Sigmoid colon (tissue), 7 donors: ENCODE measurements around the gene ASTL. TPM values are rescaled to one million over a fixed set of nuclear protein-coding genes. Genes with fewer than 3 reads are reported as not detected.
"Not testable (repeated sequence)": the region's sequence is repeated elsewhere in the genome, so short reads cannot be mapped to it uniquely, and the experiment has no call there.

Experiments
- DNase-seq: peaks from one replicate; pipeline ENCODE4 v3.0.0-alpha.2; 2019
- H3K27ac ChIP-seq, 4 donors: fragments of 200-600 bp; sonication (generic); one replicate each; pipeline ENCODE4 v1.5.1; 2016 to 2019; ENCODE audit warnings: mild to moderate bottlenecking in 1 of 4
- H3K27me3 ChIP-seq, 3 donors: fragments of 200-600 bp; sonication (generic); one replicate each; pipeline ENCODE4 v1.5.1; 2019; ENCODE audit warnings: mild to moderate bottlenecking in 1 of 3
- H3K36me3 ChIP-seq, 4 donors: fragments of 200-600 bp; sonication (generic); one replicate each; pipeline ENCODE4 v1.5.1; 2016 to 2019
- H3K4me1 ChIP-seq, 4 donors: fragments of 200-600 bp; sonication (generic); one replicate each; pipeline ENCODE4 v1.5.1; 2017 to 2019
- H3K4me3 ChIP-seq, 4 donors: fragments of 200-600 bp; sonication (generic); one replicate each; pipeline ENCODE4 v1.5.1; 2017 to 2019; ENCODE audit warnings: mild to moderate bottlenecking in 2 of 4, moderate library complexity in 1 of 4
- H3K9me3 ChIP-seq, 4 donors: fragments of 200-600 bp in 3 of 4; sonication (generic) in 3 of 4; one replicate each; pipeline versions ENCODE4 v1.5.1 to v1.6.1; 2013 to 2019
- EP300 ChIP-seq, 4 donors: sonication (generic); formaldehyde crosslinking; IDR thresholded peaks; one replicate each; pipeline ENCODE4 v1.6.1; 2017; ENCODE audit warnings: antibody characterized with exemption in 4 of 4
- POLR2A ChIP-seq, 2 donors: fragments of 450-650 bp; IDR thresholded peaks; one replicate each; pipeline ENCODE4 v1.6.1; 2016; ENCODE audit warnings: antibody characterized with exemption in 2 of 2, mild to moderate bottlenecking in 2 of 2, moderate library complexity in 2 of 2
- POLR2AphosphoS5 ChIP-seq, 4 donors: sonication (generic); formaldehyde crosslinking; IDR thresholded peaks; one replicate each; pipeline ENCODE4 v1.6.1; 2017; ENCODE audit warnings: antibody characterized with exemption in 4 of 4
- WGBS, 2 donors: extraction: QIAGEN DNeasy Blood & Tissue Kit; methylation state at CpG; one replicate each; pipeline ENCODE4 v1.1.7; 2013; 5-methylcytosine and 5-hydroxymethylcytosine counted together
- intact Hi-C: fragments of 100-400 bp; cut with DNase I; formaldehyde crosslinking; loops from one replicate; pipeline ENCODE4 v1.15.1; 2023
- polyA plus RNA-seq, 3 donors: library from polyadenylated mRNA; stranded (reverse); fragments of 200-250 nt; gene quantifications; one replicate each; pipeline ENCODE4 v1.2.3, GENCODE V29; 2013
- total RNA-seq, 4 donors: library from RNA; depleted of rRNA; stranded (reverse); fragments of >200 nt; gene quantifications; one replicate each; pipeline ENCODE4 v1.1.0, GENCODE V29; 2016
- TF ChIP-seq, protein P1 (sequence below), 4 experiments: fragments of 450-650 bp in 3 of 4; fragments of 200-600 bp in 1 of 4; IDR thresholded peaks; one replicate each; pipeline ENCODE4 v1.5.1; 2016 to 2019; ENCODE audit warnings: antibody characterized with exemption in 4 of 4, mild to moderate bottlenecking in 3 of 4, moderate library complexity in 2 of 4
- donor health status: healthy with polysubstance abuse.
- donor health status: Bipolar disorder and iron deficiency.
- donor health status: healthy.

Gene ASTL
- total and polyA plus RNA-seq, 7 donors = 0.36 TPM; not detected in 6

DNA sequence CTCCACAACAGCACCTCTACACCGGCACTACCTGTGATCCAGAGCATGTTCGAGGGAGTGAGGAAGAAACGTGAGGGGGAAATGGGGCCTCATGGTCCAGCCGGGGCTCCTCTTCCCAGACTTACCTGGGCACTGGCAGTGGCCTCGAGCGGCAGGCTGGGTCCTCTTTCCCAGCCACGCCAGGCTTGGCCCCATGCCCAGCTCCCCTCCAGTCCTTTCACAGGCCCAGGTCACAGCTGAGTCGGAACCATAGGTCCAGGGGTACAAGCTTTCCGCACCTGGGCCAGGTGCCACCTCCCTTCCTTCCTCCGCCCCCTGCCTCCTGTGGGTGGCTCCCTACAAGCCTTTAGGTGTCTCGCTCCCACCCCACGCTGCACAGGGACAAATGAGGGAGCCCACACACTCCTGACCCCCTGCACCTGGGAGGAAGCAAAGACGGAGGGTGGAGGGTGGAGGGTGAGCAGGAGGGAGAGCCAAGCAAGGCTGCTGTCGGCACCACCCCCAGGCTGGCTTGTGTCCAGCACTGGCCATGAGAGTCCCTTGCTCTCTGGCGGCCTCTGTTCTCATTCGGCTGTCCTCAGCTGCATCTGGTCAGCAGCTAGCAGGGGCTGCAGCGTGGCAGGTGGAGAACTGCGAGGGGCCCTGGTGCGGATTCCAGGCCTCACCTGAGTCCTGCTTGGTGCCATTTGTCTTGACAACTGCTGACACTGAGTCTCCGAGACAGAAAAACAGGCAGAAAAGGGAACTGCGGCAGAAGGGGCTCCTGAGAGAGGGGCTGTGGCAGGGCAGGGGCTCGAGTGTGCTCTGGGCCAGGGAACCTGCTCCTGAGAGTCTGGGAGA is 48.7 kb downstream of the ASTL start:
- intact Hi-C loops = no loop called here
- no peak overlapping the region for H3K27ac ChIP-seq
- TF ChIP-seq EP300 (IDR thresholded peaks at IDR 0.05) (no peak), POLR2A (IDR thresholded peaks at IDR 0.05) (no peak), POLR2AphosphoS5 (IDR thresholded peaks at IDR 0.05) (no peak)
- TF ChIP-seq, protein P1, sequence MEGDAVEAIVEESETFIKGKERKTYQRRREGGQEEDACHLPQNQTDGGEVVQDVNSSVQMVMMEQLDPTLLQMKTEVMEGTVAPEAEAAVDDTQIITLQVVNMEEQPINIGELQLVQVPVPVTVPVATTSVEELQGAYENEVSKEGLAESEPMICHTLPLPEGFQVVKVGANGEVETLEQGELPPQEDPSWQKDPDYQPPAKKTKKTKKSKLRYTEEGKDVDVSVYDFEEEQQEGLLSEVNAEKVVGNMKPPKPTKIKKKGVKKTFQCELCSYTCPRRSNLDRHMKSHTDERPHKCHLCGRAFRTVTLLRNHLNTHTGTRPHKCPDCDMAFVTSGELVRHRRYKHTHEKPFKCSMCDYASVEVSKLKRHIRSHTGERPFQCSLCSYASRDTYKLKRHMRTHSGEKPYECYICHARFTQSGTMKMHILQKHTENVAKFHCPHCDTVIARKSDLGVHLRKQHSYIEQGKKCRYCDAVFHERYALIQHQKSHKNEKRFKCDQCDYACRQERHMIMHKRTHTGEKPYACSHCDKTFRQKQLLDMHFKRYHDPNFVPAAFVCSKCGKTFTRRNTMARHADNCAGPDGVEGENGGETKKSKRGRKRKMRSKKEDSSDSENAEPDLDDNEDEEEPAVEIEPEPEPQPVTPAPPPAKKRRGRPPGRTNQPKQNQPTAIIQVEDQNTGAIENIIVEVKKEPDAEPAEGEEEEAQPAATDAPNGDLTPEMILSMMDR (IDR thresholded peaks at IDR 0.05) = no peak

DNA sequence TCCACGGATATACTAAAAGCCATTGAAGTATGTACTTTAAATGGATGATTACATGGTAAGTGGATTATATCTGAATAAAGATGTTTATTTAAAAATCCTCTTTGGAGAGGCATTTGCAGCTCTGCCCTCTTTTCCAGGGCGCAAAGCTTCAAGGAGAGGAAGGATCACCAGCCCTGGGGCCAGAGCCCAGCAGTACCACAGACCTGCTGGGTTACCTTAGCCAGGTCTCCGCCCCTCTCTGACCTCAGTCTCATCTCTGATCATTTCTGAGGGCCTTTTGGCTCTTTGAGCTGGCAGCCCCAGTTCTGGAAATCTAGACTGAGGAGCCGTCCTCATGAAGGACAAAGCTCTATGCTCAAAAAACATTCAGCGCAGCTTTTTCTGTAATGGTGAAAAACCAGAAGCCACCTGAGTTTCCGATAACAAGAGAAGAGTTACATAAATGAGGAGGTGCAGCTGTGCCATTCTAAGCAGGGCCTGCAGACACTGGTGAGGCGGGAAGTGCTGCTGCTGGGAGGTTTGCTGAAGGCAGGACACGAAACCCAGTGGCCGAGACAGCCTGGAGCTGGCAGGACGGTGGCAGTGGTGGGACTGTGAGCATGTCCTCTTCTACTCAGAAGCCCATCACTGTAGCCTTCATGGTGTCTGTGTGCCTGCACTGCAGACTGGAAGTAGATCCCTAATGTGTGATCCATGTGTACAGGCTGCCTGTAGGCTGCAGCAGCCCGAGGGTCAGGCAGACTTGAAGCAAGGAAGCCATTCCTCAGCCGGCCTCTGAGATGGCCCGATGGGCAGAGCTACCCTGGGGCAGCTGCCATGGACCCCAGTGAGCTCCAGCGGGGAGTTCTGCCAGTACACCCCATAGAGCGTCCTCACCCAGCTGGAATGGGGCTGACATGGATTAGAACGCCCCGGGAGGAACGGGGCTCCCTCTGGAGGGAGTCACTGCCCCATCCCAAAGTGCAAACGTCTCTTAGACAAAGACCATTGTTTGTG is 49.7 kb downstream of the ASTL start:
- Histone ChIP-seq H3K36me3 (no peaks in the 10 kb centered on the region), H3K27ac (no peak overlapping the region), H3K4me1 (no peaks in the 10 kb centered on the region), H3K9me3 (no peaks in the 10 kb centered on the region), H3K27me3 (peaks cover 0 to 3% (median 0%) of the 10 kb centered on the region in 3 donors), H3K4me3 (no peak overlapping the region)
- WGBS, 2 donors = 87 to 88% methylated on average over 19 of the region's 19 CpGs
- intact Hi-C loops = no loop called here
- TF ChIP-seq, protein P1 (IDR thresholded peaks at IDR 0.05) = no peak
- no peak for TF ChIP-seq POLR2A (IDR thresholded peaks at IDR 0.05)
- TF ChIP-seq EP300 (IDR thresholded peaks at IDR 0.05) = no peak
- peak; percentile 39 for DNase-seq

More for the DNA sequence above, 48.7 kb downstream of the ASTL start:
- H3K27me3 ChIP-seq = no peaks in the 10 kb centered on the region
- no peak overlapping the region for H3K4me3 ChIP-seq
- no peaks in the 10 kb centered on the region for H3K9me3 ChIP-seq
- peak; percentile 60 for DNase-seq
- H3K4me1 ChIP-seq = no peaks in the 10 kb centered on the region
- no peaks in the 10 kb centered on the region for H3K36me3 ChIP-seq
- 79 to 84% methylated on average over 22 of the region's 22 CpGs for WGBS, 2 donors

- H3K27ac ChIP-seq = no peak overlapping the region
- H3K4me3 ChIP-seq = no peak overlapping the region
- intact Hi-C loops = no loop called here
- no peaks in the 10 kb centered on the region for H3K36me3 ChIP-seq
- H3K9me3 ChIP-seq = no peaks in the 10 kb centered on the region
- no peaks in the 10 kb centered on the region for H3K4me1 ChIP-seq
- no peak for DNase-seq
- WGBS, 2 donors = 21 to 55% methylated on average over 2 of the region's 2 CpGs
- TF ChIP-seq POLR2A (IDR thresholded peaks at IDR 0.05) (no peak), EP300 (IDR thresholded peaks at IDR 0.05) (no peak), POLR2AphosphoS5 (IDR thresholded peaks at IDR 0.05) (no peak)
- TF ChIP-seq, protein P1 (IDR thresholded peaks at IDR 0.05) = no peak
- H3K27me3 ChIP-seq = peaks cover 0 to 3% (median 0%) of the 10 kb centered on the region in 3 donors
Observed at GRCh38 chr2:96087130-96087529, 51.2 kb downstream of the ASTL start.

- no peaks in the 10 kb centered on the region for H3K36me3 ChIP-seq
- H3K4me1 ChIP-seq = no peaks in the 10 kb centered on the region
- H3K4me3 ChIP-seq = no peak overlapping the region
- H3K27ac ChIP-seq = no peak overlapping the region
- no peak for DNase-seq
- 93 to 95% methylated on average over 12 of the region's 12 CpGs for WGBS, 2 donors
- H3K27me3 ChIP-seq = peaks cover 0 to 3% (median 0%) of the 10 kb centered on the region in 3 donors
- TF ChIP-seq EP300 (IDR thresholded peaks at IDR 0.05) (no peak), POLR2AphosphoS5 (IDR thresholded peaks at IDR 0.05) (no peak), POLR2A (IDR thresholded peaks at IDR 0.05) (no peak)
- TF ChIP-seq, protein P1 (IDR thresholded peaks at IDR 0.05) = no peak
- intact Hi-C loops = no loop called here
- no peaks in the 10 kb centered on the region for H3K9me3 ChIP-seq
Observed at GRCh38 chr2:96085541-96086355, 52.6 kb downstream of the ASTL start.

GRCh38 chr2:96084858-96085518 is 53.3 kb downstream of the ASTL start:
- DNase-seq, H3K27me3 ChIP-seq, H3K27ac ChIP-seq, H3K4me1 ChIP-seq, H3K9me3 ChIP-seq, intact Hi-C loops, H3K4me3 ChIP-seq, H3K36me3 ChIP-seq: not testable (repeated sequence)
- WGBS, 2 donors = 79 to 86% methylated on average over 5 to 7 of the region's 7 CpGs
